Gastroesophageal sphincter (tissue), 3 donors: Measurements from ENCODE around the gene STAT1.

Experiments used
- CTCF ChIP-seq, 4 experiments: fragments of 200-600 bp in 2 of 4; fragments of 450-650 bp in 2 of 4; sonication (generic) in 1 of 4; IDR thresholded peaks; one replicate each; pipeline ENCODE4 v1.5.1; 2017 to 2019; ENCODE audit warnings: antibody characterized with exemption in 4 of 4, mild to moderate bottlenecking in 2 of 4, moderate library complexity in 2 of 4
- POLR2A ChIP-seq, 2 donors: fragments of 450-650 bp; IDR thresholded peaks; one replicate each; pipeline ENCODE4 v1.6.1; 2017; ENCODE audit warnings: antibody characterized with exemption in 2 of 2, mild to moderate bottlenecking in 2 of 2, moderate library complexity in 1 of 2
- POLR2AphosphoS5 ChIP-seq: sonication (generic); formaldehyde crosslinking; IDR thresholded peaks from one replicate; pipeline ENCODE4 v1.6.1; 2017; ENCODE audit warnings: antibody characterized with exemption

DNA sequence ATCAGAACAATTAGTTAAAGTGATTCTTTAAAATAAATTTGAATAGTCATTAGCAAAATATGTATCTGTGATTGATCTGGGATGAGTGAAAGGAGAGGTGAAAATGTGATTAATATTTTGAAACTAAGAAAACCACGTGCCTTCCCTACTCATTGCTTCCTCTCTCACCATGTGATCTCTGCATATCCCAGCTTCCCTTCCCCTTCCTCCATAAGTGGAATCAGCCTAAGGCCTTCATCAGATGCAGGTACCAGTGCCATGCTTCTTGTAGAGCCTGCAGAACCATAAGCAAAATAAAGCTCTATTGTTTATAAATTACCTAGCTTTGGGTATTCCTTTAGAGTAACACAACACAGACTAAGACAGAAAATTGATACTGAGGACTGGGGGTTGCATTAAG lies 11.2 kb upstream of the STAT1 start:
- no peak for TF ChIP-seq CTCF (IDR thresholded peaks at IDR 0.05)
- no peak for TF ChIP-seq POLR2AphosphoS5
- TF ChIP-seq POLR2A (IDR thresholded peaks at IDR 0.05), result no peak
